Pancreas (tissue), 10 donors: Measurements from ENCODE around the gene RND3. TPM values are rescaled to one million over a fixed set of nuclear protein-coding genes. Genes with fewer than 3 reads are reported as not detected.

ENCODE experiments used
- ATAC-seq, 4 donors: fragments of 200-7000 bp; cut with Tn5 transposase; one replicate each; pipeline versions ENCODE4 v1.8.0 to v1.9.1; 2020; ENCODE audit warnings: mild to moderate bottlenecking in 4 of 4, moderate library complexity in 4 of 4
- DNase-seq, 6 donors: peaks; one replicate each; pipeline ENCODE4 v3.0.0-alpha.2; 2020
- FAIRE-seq: peaks from 2 replicates; lab custom pipeline; 2012; peaks lifted over from hg19 to GRCh38; lab: Jason Lieb, UNC
- H3K27ac ChIP-seq, 4 donors: fragments of 200-600 bp; sonication (generic); 1 replicate in 3 of 4; 2 replicates in 1 of 4; pipeline versions ENCODE4 v1.5.0 to v1.8.0; 2020
- H3K27me3 ChIP-seq, 4 donors: fragments of 200-600 bp; one replicate each; pipeline ENCODE4 v1.8.0; 2021
- H3K36me3 ChIP-seq, 3 donors: fragments of 200-600 bp; sonication (generic) in 1 of 3; one replicate each; pipeline versions ENCODE4 v1.5.0 to v1.8.0; 2020 to 2021
- H3K4me1 ChIP-seq, 3 donors: fragments of 200-600 bp; one replicate each; pipeline ENCODE4 v1.8.0; 2021
- H3K4me3 ChIP-seq, 4 donors: fragments of 200-600 bp; sonication (generic) in 2 of 4; one replicate each; pipeline versions ENCODE4 v1.5.0 to v1.8.0; 2020 to 2021
- H3K9me3 ChIP-seq, 4 donors: fragments of 200-600 bp; one replicate each; pipeline ENCODE4 v1.8.0; 2021
- WGBS, 2 donors: extraction: QIAGEN DNeasy Blood & Tissue Kit; methylation state at CpG; one replicate each; pipeline ENCODE4 v1.1.7; 2013; 5-methylcytosine and 5-hydroxymethylcytosine counted together
- intact Hi-C, 3 donors: fragments of 100-400 bp; cut with DNase I; formaldehyde crosslinking; loops; one replicate each; pipeline versions ENCODE4 v1.11.1 to v1.14.2; 2022
- polyA plus RNA-seq, 2 donors: library from polyadenylated mRNA; stranded (reverse); fragments of 200-250 nt; gene quantifications; one replicate each; pipeline ENCODE4 v1.2.3, GENCODE V29; 2013
- total RNA-seq, 6 donors: library from RNA; stranded (reverse); fragmentation: NEBNext Ultra II Directional in 4 of 6; extraction: Animal tissue kit (Norgen Biotek cat#: 25700) in 4 of 6; gene quantifications; one replicate each; pipeline versions ENCODE4 v1.2.1 to v1.2.4, GENCODE V29; 2021 to 2023
- TF ChIP-seq, protein P1 (sequence below), 4 donors: fragments of 200-600 bp; sonication (generic) in 3 of 4; IDR thresholded peaks; one replicate each; pipeline versions ENCODE4 v1.5.0 to v1.8.0; 2021; ENCODE audit warnings: antibody characterized with exemption in 4 of 4
- donor health status: healthy with polysubstance abuse.
- donor health status: DM: no; HTN: no; CAD: no; lungs with moderate emphysema.
- donor health status: DM: no; HTN: no; CAD: no.
- donor health status: control.
- donor health status: control.
- donor health status: Bipolar disorder and iron deficiency.
- donor health status: DM: yes; HTN: yes; CAD: no.
- donor health status: DM: no; HTN: no; CAD: no.
- donor health status: DM: no; HTN: no; CAD: no.
- donor health status: DM: yes; HTN: yes; CAD: no.

RND3 gene
- total and polyA plus RNA-seq, 8 donors: 3.9 to 9.8 (median 4.7) TPM

DNA sequence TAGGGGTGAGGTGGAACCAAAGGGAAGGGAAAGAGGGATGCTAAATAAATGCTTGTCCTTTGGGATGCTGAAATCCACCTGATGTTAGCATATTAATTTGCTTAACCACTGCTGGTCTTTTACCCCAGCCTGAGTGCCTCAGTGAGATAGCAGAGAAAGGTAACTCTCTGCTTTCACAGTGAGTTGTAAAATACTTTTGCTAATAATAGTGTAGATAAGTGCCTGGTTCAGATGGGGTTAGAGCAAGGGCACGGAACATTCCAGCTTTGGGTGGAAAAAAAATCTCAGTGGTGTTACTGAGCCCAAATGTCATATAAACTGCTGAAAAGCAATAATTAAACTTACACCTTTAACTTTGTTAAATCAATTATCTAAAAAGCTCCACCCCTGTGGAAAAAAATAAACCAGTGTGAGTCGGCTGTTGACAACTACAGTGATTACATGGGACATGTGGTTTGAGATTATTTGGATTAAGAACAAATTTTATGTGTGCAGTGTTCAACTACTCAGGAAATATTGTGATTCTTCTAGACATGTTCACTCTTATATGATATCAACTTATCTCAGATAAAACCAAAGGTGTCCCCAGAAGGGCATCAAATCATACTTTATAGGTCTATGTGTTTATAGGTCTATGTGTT, 21.1 kb upstream of the RND3 start:
- Histone ChIP-seq H3K36me3 (no peaks in the 10 kb centered on the region), H3K4me3 (no peak overlapping the region), H3K27ac (no peak overlapping the region), H3K27me3 (no peaks in the 10 kb centered on the region), H3K9me3 (no peaks in the 10 kb centered on the region), H3K4me1 (no peaks in the 10 kb centered on the region)
- TF ChIP-seq, protein P1, sequence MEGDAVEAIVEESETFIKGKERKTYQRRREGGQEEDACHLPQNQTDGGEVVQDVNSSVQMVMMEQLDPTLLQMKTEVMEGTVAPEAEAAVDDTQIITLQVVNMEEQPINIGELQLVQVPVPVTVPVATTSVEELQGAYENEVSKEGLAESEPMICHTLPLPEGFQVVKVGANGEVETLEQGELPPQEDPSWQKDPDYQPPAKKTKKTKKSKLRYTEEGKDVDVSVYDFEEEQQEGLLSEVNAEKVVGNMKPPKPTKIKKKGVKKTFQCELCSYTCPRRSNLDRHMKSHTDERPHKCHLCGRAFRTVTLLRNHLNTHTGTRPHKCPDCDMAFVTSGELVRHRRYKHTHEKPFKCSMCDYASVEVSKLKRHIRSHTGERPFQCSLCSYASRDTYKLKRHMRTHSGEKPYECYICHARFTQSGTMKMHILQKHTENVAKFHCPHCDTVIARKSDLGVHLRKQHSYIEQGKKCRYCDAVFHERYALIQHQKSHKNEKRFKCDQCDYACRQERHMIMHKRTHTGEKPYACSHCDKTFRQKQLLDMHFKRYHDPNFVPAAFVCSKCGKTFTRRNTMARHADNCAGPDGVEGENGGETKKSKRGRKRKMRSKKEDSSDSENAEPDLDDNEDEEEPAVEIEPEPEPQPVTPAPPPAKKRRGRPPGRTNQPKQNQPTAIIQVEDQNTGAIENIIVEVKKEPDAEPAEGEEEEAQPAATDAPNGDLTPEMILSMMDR (IDR thresholded peaks at IDR 0.05): no peak
- no peak for FAIRE-seq
- no peak for DNase-seq
- 31 to 41% methylated on average over 2 of the region's 2 CpGs for WGBS, 2 donors
- intact Hi-C loops: no loop called here
- no peak for ATAC-seq

DNA sequence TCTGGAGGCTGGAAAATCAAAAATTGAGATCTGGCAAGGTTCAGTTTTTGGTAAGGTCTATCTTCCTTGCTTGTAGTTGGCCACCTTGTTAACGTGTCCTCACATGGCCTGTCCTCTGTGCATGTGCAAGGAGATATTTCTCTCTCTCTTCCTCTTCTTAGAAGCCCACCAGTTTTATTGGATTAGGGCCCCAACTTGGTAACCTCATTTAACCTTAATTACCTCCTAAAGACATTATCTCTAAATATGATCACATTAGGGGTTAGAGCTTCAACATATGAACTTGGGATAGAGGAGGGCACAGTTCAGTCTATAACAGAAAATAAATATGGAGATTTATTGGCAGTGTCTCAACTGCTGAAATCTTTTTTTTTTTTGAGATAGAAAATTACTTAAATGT, 19.6 kb upstream of the RND3 start:
- DNase-seq: no peak
- no peak overlapping the region for H3K4me3 ChIP-seq
- TF ChIP-seq, protein P1 (IDR thresholded peaks at IDR 0.05): no peak
- no peaks in the 10 kb centered on the region for H3K36me3 ChIP-seq
- H3K9me3 ChIP-seq: no peaks in the 10 kb centered on the region
- H3K27ac ChIP-seq: no peak overlapping the region
- no peak for FAIRE-seq
- H3K4me1 ChIP-seq: no peaks in the 10 kb centered on the region
- H3K27me3 ChIP-seq: no peaks in the 10 kb centered on the region
- no peak for ATAC-seq
- 39 to 52% methylated on average over 1 of the region's 1 CpG for WGBS, 2 donors
- intact Hi-C loops: no loop called here

DNA sequence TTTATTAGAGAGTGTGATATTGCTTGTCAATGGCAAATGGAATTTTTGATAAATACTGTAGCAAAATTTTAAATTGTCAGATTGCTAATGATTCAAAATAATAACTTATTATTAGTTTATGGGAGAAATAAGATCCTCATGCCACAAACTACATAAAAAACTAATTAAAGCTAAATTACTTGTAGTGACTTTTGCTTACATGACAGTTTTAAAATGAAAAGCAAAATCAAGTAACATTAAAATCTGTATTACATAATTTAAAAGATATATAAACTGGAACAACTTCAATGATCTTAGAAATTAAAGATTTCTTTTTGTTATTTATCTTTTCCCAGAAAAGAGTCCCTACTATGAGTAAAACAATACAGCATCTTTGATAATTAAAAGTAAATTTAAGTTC, 17.7 kb upstream of the RND3 start:
- no peak for DNase-seq
- H3K27me3 ChIP-seq: no peaks in the 10 kb centered on the region
- intact Hi-C loops: no loop called here
- H3K4me1 ChIP-seq: no peaks in the 10 kb centered on the region
- no peaks in the 10 kb centered on the region for H3K9me3 ChIP-seq
- H3K36me3 ChIP-seq: no peaks in the 10 kb centered on the region
- no peak for FAIRE-seq
- TF ChIP-seq, protein P1 (IDR thresholded peaks at IDR 0.05): no peak
- no peak overlapping the region for H3K4me3 ChIP-seq
- no peak for ATAC-seq
- H3K27ac ChIP-seq: no peak overlapping the region

DNA sequence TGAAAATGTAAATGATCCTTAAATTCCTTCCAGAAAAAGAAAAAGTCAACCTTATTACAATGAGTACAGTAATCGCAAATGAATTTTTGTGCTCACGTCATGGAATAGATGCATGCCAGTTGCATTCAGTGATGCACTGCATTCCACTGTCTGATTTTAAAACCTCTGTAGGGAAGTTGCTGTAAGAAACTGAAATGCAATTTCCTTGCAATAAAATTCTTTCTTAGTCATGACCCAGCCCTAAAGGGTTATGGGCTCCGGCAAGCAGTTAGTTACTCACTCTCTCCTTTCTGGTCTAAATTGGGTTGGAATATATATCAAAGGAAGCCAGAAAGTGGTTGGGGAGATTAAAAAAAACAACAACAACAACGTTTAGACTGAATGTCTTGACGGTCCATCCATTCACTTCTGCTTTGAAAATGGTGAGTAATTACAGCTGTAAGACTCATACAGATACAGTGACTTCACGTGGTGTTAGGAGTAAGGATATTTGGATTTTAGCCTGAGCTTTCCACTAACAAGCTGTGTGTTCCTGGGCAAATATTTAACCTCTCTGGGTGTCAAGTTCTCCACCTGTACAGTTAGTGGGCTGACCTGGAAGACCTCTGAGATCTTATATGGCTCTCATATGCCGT, 8.6 kb upstream of the RND3 start:
- no peak for FAIRE-seq
- no peak overlapping the region for H3K4me3 ChIP-seq
- H3K27me3 ChIP-seq: no peaks in the 10 kb centered on the region
- no peak for ATAC-seq
- intact Hi-C loops: no loop called here
- no peaks in the 10 kb centered on the region for H3K36me3 ChIP-seq
- 57 to 60% methylated on average over 7 of the region's 7 CpGs for WGBS, 2 donors
- H3K27ac ChIP-seq: no peak overlapping the region
- no peaks in the 10 kb centered on the region for H3K9me3 ChIP-seq
- no peak for DNase-seq
- TF ChIP-seq, protein P1 (IDR thresholded peaks at IDR 0.05): no peak
- no peaks in the 10 kb centered on the region for H3K4me1 ChIP-seq

DNA sequence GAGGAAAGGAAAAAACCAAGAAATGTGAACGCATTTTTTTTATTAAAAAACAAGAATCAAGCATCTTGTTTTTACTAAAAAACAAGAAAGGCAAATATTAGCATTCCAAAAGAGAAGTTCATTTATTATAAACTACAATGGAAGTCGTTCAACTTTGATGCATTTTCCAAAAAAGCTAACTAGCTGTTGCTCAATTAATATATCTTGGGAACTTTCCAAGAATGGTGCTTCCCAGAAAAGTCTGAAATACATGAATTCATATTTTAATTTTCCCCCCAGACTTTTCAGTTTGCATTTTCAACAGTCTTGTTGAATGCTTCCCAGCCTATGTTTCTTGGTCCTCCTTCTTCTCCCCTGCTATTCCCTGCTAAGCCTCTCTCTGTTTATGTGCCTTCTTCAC, 7.5 kb upstream of the RND3 start:
- FAIRE-seq (no peak), DNase-seq (no peak), ATAC-seq (no peak)
- Histone ChIP-seq H3K9me3 (no peaks in the 10 kb centered on the region), H3K4me3 (no peak overlapping the region), H3K36me3 (no peaks in the 10 kb centered on the region), H3K4me1 (no peaks in the 10 kb centered on the region), H3K27me3 (no peaks in the 10 kb centered on the region), H3K27ac (no peak overlapping the region)
- TF ChIP-seq, protein P1 (IDR thresholded peaks at IDR 0.05): no peak
- 45 to 67% methylated on average over 2 of the region's 2 CpGs for WGBS, 2 donors
- intact Hi-C loops: no loop called here
